Omental fat pad (tissue), 4 donors: Measurements from ENCODE around the gene GSK3A. TPM values are rescaled to one million over a fixed set of nuclear protein-coding genes. Genes with fewer than 3 reads are reported as not detected.

Source experiments
- ATAC-seq: fragments of 150-250 bp; one replicate; pipeline ENCODE4 v1.9.1; 2016; ENCODE audit warnings: mild to moderate bottlenecking, moderate library complexity; ENCODE audit not compliant: low FRiP score
- DNase-seq: peaks from one replicate; pipeline ENCODE4 v3.0.0-alpha.2; 2019; ENCODE audit warnings: low spot score
- total RNA-seq, 4 donors: library from RNA; depleted of rRNA; stranded (reverse); fragments of >200 nt; gene quantifications; one replicate each; pipeline ENCODE4 v1.1.0, GENCODE V29; 2016
- TF ChIP-seq, protein P1 (sequence below), 3 donors: fragments of 450-650 bp; IDR thresholded peaks; one replicate each; pipeline ENCODE4 v1.5.1; 2016 to 2017; ENCODE audit warnings: antibody characterized with exemption in 3 of 3, mild to moderate bottlenecking in 3 of 3, moderate library complexity in 2 of 3

Gene GSK3A
- total RNA-seq, 4 donors from 2014 or later = 16.9 to 32.3 (median 20.0) TPM

DNA sequence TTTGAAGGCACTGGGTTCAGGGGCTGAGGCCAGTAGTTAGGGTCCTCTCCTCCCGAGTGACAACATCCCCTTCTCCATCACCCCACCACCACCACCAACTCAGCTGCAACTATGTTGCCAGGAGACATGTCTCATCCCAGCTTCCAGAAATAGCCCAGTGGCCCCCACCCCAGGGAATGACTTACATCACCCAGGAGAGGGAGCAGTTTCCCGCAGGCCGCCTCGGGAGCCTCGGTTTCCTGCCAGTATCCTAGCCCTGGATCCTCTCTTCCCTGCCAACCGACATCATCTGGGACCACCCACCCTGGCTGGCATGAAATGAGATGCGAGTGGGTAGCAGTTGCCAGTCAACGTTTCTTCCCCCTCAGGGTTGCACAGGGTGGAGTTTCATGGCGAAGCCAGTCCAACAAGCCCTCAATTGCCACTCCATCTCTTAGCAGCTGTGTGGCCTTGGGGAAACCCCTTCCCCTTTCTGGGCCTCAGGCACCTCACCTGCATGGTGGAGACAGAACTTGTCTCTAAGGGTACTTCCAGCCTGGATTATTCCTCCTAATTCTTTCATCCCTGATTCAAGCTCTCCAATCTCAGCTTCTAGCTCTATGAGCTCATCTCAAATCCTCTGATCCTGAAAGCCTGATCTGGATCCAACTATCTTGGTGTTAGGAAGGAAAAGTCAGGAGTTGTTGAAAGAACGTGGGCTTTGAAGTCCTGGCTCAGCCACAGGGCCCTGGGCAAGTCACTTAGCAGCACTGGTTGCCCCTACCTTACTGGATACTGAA is 3.9 kb upstream of the GSK3A start:
- TF ChIP-seq, protein P1, sequence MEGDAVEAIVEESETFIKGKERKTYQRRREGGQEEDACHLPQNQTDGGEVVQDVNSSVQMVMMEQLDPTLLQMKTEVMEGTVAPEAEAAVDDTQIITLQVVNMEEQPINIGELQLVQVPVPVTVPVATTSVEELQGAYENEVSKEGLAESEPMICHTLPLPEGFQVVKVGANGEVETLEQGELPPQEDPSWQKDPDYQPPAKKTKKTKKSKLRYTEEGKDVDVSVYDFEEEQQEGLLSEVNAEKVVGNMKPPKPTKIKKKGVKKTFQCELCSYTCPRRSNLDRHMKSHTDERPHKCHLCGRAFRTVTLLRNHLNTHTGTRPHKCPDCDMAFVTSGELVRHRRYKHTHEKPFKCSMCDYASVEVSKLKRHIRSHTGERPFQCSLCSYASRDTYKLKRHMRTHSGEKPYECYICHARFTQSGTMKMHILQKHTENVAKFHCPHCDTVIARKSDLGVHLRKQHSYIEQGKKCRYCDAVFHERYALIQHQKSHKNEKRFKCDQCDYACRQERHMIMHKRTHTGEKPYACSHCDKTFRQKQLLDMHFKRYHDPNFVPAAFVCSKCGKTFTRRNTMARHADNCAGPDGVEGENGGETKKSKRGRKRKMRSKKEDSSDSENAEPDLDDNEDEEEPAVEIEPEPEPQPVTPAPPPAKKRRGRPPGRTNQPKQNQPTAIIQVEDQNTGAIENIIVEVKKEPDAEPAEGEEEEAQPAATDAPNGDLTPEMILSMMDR (IDR thresholded peaks at IDR 0.05) = no peak

DNA sequence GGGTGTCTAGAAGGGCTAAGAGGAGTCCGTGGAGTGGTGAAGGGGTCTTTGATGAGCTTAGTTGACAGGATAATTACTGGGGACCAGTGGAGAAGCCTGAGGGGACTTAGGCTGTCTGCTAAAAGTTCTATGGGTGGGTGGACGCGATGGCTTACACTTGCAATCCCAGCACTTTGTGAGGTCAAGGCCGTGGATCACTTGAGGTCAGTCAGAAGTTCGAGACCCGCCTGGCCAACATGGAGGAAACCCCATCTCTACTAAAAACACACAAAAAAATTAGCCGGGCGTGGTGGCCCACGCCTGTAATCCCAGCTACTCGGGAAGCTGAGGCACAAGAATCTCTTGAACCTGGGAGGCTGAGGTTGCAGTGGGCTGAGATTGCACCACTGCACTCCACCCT is 2.8 kb upstream of the GSK3A start:
- TF ChIP-seq, protein P1 (IDR thresholded peaks at IDR 0.05) = no peak
- DNase-seq = no peak
- no peak for ATAC-seq

More for the DNA sequence above, 3.9 kb upstream of the GSK3A start:
- DNase-seq = no peak
- no peak for ATAC-seq

DNA sequence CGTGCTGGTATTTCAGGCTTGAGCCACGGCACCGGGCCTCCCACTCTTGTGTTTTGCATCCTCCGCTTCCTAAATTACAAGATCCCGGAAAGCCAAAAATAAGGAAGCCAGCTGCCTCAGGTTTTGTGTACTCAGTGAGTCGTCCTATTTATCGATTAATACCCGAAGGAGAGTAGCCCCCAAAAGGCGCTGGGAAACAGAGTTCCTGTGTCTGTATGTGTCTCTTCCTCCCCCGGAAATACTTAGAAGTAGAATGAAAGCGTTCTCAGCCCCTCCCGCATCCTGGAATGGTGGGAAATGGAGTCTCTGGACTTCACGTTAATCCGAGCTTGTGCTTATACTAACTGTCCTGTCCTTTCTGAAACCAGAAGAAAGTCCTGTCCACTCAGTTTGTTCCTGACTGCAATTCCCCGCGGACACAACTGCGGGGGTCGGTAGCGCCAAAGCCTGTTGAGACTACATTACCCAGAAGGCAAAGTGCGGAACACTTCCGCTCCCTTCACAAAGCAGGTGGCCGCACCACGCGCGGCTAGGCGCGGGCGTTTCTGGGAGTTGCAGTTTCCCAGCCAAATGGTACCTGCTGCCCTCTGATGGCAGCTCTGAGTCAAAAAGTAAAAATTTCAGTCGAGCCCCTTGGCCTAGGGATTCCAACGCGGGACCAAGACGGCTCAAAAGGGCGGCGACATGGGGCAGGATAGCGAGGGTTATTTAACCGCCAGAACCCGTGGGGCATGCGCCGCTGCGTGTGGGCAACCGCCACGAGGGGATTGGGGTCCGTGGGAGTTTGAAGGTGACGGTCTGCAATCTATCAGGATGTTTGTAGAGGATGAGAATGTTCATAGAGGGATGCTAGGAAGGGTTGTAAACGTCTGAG is 2.2 kb upstream of the GSK3A start:
- DNase-seq (peak; percentile 64), ATAC-seq (peak; percentile 47)
- TF ChIP-seq, protein P1 (IDR thresholded peaks at IDR 0.05) = no peak

- TF ChIP-seq, protein P1 (IDR thresholded peaks at IDR 0.05) = no peak
Measured at GRCh38 chr19:42242069-42242511, 312 bp downstream of the GSK3A start.

DNA sequence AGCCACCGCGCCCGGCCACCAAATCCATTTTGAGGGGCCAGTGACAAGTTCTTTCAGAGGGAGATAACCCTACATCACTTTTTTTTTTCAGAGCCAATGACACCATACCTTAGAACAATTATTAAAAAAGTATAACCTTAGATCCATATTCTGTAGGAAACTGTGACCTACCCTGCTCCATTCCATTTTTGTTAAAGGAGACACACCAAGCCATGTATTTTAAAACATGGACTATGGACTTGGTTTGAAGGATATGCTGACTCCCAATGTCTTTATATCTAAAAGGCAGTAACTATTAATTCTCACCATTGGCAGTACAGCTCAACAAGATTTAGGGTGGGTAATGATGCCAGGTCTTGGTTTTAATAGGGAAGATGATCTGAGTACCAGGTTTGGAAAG is 1.1 kb downstream of the GSK3A start:
- ATAC-seq (no peak), DNase-seq (no peak)
- TF ChIP-seq, protein P1 (IDR thresholded peaks at IDR 0.05) = no peak

More at GRCh38 chr19:42242069-42242511, 312 bp downstream of the GSK3A start:
- ATAC-seq = no peak
- DNase-seq = no peak

GRCh38 chr19:42239544-42240220 is 2.7 kb downstream of the GSK3A start:
- DNase-seq (no peak), ATAC-seq (no peak)
- TF ChIP-seq, protein P1 (IDR thresholded peaks at IDR 0.05) = no peak
